Stomach smooth muscle (tissue), 2 donors: ENCODE measurements around the gene ECSCR.
"Not testable (repeated sequence)": the region's sequence is repeated elsewhere in the genome, so short reads cannot be mapped to it uniquely, and the experiment has no call there.

Experiments used
- H3K27ac ChIP-seq: one replicate; pipeline ENCODE4 v1.7.0; 2013; ENCODE audit warnings: mild to moderate bottlenecking, low read length, inconsistent platforms
- H3K27me3 ChIP-seq, 2 donors: one replicate each; pipeline ENCODE4 v1.7.0; 2013; ENCODE audit warnings: low read length in 2 of 2; ENCODE audit not compliant: insufficient read depth in 2 of 2, control insufficient read depth in 1 of 2
- H3K36me3 ChIP-seq, 2 donors: one replicate each; pipeline ENCODE4 v1.7.0; 2013; ENCODE audit warnings: low read length in 2 of 2; ENCODE audit not compliant: control insufficient read depth in 2 of 2, insufficient read depth in 2 of 2
- H3K4me1 ChIP-seq: one replicate; pipeline ENCODE4 v1.7.0; 2013; ENCODE audit warnings: low read length; ENCODE audit not compliant: control insufficient read depth, insufficient read depth
- H3K4me3 ChIP-seq, 2 donors: one replicate each; pipeline ENCODE4 v1.7.0; 2013; ENCODE audit warnings: low read length in 2 of 2
- H3K9ac ChIP-seq, 2 donors: one replicate each; pipeline ENCODE4 v1.7.0; 2013; ENCODE audit warnings: low read length in 2 of 2, mild to moderate bottlenecking in 1 of 2
- H3K9me3 ChIP-seq, 2 donors: one replicate each; pipeline ENCODE4 v1.7.0; 2013; ENCODE audit warnings: low read length in 2 of 2; ENCODE audit not compliant: control insufficient read depth in 2 of 2
- donor health status: healthy.
- donor health status: Pancreatic carcinoma.

Gene ECSCR

GRCh38 chr5:139486201-139486600 is 23.7 kb upstream of the ECSCR start:
- Histone ChIP-seq H3K9me3 (no peaks in the 10 kb centered on the region), H3K4me1 (peaks cover 15% of the 10 kb centered on the region), H3K27me3 (no peaks in the 10 kb centered on the region), H3K36me3 (no peaks in the 10 kb centered on the region), H3K27ac (no peak overlapping the region), H3K4me3 (no peak overlapping the region), H3K9ac (no peak overlapping the region)

- Histone ChIP-seq H3K27ac (peak overlapping the region; percentile 80), H3K4me1 (peaks cover 21% of the 10 kb centered on the region), H3K4me3 (peak overlapping the region in 1 of 2 donors; percentile 76)
- H3K9ac ChIP-seq, H3K27me3 ChIP-seq, H3K9me3 ChIP-seq, H3K36me3 ChIP-seq: not testable (repeated sequence)
Observed at GRCh38 chr5:139482890-139483208, 20.3 kb upstream of the ECSCR start.

- Histone ChIP-seq H3K9me3 (no peaks in the 10 kb centered on the region), H3K4me1 (peaks cover 21% of the 10 kb centered on the region), H3K36me3 (no peaks in the 10 kb centered on the region), H3K27ac (peak within 1 kb of the TSS; percentile 80), H3K9ac (peak within 1 kb of the TSS; percentile 58 to 81), H3K27me3 (no peaks in the 10 kb centered on the region), H3K4me3 (peak within 1 kb of the TSS; percentile 38 to 76)
Observed at GRCh38 chr5:139482050-139482889, 19.7 kb upstream of the ECSCR start, which contains the start of gene STING1. Gene STING1 (minus strand): TSS chr5:139482758. CDS start chr5:139481704, 1,054 bp downstream.

- no peaks in the 10 kb centered on the region for H3K27me3 ChIP-seq
- peak overlapping the region; percentile 38 to 76 for H3K4me3 ChIP-seq
- H3K27ac ChIP-seq, result peak overlapping the region; percentile 80
- H3K9me3 ChIP-seq, result no peaks in the 10 kb centered on the region
- H3K9ac ChIP-seq, result peak overlapping the region; percentile 58 to 81
- H3K36me3 ChIP-seq, result no peaks in the 10 kb centered on the region
- H3K4me1 ChIP-seq, result peaks cover 21% of the 10 kb centered on the region
Observed at GRCh38 chr5:139481580-139482049, 19.1 kb upstream of the ECSCR start.

DNA sequence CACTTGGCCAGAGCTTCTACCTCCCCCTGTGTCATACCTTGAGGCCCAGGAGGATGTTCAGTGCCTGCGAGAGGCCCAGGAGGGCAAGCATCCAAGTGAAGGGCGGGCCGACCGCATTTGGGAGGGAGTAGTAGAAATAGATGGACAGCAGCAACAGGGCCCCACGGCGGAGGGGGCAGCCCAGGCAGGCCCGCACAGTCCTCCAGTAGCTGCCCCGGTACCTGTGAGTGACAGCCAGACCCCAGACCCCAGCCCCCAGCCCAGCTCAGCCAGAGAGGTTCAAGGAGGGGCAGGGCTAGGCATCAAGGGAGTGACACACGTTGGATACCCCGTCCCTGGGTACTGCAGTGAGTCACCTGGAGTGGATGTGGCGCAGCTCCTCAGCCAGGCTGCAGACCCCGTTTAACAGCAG is 18.6 kb upstream of the ECSCR start:
- H3K36me3 ChIP-seq, result no peaks in the 10 kb centered on the region

DNA sequence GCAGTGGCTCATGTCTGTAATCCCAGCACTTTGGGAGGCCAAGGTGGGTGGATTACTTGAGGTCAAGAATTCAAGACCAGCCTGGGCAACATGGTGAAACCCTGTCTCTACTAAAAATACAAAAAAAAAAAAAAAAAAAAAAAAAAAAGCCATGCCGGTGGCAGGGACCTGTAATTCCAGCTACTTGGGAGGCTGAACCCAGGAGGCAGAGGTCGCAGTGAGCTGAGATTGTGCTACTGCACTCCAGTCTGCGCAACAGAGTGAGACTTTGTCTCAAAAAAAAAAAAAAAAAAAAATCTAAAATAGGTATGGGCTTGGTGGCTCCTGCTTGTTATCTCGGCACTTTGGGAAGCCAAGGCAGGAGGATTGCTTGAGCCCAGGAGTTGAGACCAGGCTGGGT is 17.2 kb upstream of the ECSCR start:
- not testable (repeated sequence) for H3K27ac ChIP-seq, H3K27me3 ChIP-seq, H3K4me3 ChIP-seq, H3K36me3 ChIP-seq, H3K9ac ChIP-seq, H3K9me3 ChIP-seq
- peaks cover 24% of the 10 kb centered on the region for H3K4me1 ChIP-seq

More for the DNA sequence above, 18.6 kb upstream of the ECSCR start:
- peak overlapping the region; percentile 38 to 76 for H3K4me3 ChIP-seq
- H3K27ac ChIP-seq, result peak overlapping the region; percentile 80
- H3K9ac ChIP-seq, result peak overlapping the region in 1 of 2 donors; percentile 58
- H3K9me3 ChIP-seq, result no peaks in the 10 kb centered on the region
- no peaks in the 10 kb centered on the region for H3K27me3 ChIP-seq
- H3K4me1 ChIP-seq, result peaks cover 21% of the 10 kb centered on the region

DNA sequence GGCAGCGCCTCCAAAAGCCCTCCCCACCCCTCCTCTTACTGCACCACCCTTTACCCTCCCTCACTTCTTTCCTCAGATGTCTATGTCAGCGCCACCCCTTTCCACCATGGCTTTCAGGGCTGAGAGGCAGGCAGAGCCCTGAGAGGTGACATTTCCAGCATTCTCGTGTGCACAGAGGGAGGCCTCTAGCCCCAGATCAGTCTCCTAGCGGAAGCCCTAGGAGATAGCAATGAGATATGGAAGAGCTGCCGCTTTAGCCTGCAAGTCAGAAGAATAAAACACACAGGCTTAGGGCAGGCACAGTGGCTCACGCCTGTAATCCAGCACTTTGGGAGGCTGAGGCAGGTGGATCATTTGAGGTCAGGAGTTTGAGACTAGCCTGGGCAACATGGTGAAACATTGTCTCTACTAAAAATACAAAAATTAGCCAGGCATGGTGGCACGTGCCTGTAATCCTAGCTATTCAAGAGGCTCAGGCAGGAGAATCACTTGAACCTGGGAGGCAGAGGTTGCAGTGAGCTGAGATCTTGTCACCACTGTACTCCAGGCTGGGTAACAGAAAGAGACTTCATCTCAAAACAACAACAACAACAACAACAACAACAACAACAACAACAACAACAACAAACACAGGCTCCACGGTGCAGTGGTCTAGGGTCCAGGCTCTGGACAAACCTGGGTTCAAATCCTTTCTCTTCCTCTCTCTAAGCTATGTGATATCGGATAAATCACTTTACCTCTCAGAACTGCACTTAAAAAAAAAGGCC is 16.3 kb upstream of the ECSCR start:
- H3K4me3 ChIP-seq, H3K9me3 ChIP-seq, H3K9ac ChIP-seq, H3K27ac ChIP-seq, H3K36me3 ChIP-seq, H3K27me3 ChIP-seq: not testable (repeated sequence)
- H3K4me1 ChIP-seq, result peaks cover 27% of the 10 kb centered on the region

GRCh38 chr5:139475865-139476617 is 13.5 kb upstream of the ECSCR start:
- Histone ChIP-seq H3K27ac (no peak overlapping the region), H3K9ac (no peak overlapping the region), H3K36me3 (peaks cover 0 to 3% of the 10 kb centered on the region in 2 donors), H3K4me1 (peaks cover 14% of the 10 kb centered on the region), H3K9me3 (no peaks in the 10 kb centered on the region), H3K27me3 (no peaks in the 10 kb centered on the region), H3K4me3 (no peak overlapping the region)

- H3K27me3 ChIP-seq, result no peaks in the 10 kb centered on the region
- peaks cover 10% of the 10 kb centered on the region for H3K4me1 ChIP-seq
- no peak overlapping the region for H3K4me3 ChIP-seq
- H3K9me3 ChIP-seq, result no peaks in the 10 kb centered on the region
- H3K36me3 ChIP-seq, result peaks cover 0 to 3% of the 10 kb centered on the region in 2 donors
- no peak overlapping the region for H3K27ac ChIP-seq
- no peak overlapping the region for H3K9ac ChIP-seq
Observed at GRCh38 chr5:139474890-139475791, 12.6 kb upstream of the ECSCR start.

- Histone ChIP-seq H3K9ac (no peak overlapping the region), H3K36me3 (peaks cover 0 to 3% of the 10 kb centered on the region in 2 donors), H3K4me1 (peaks cover 10% of the 10 kb centered on the region), H3K27me3 (no peaks in the 10 kb centered on the region), H3K4me3 (no peak overlapping the region), H3K27ac (peak overlapping the region; percentile 11), H3K9me3 (no peaks in the 10 kb centered on the region)
Observed at GRCh38 chr5:139473565-139473964, 11.0 kb upstream of the ECSCR start.
